ENCODE results near the gene SPATS1.

The SPATS1 gene

GRCh38 chr6:44373051-44373450, 30.6 kb downstream of the SPATS1 start:
- DNase-seq (ENCODE audit: low spot score): no peak
- in situ Hi-C loops (cut with MboI; ENCODE audit: low pct_unique_long_range_greater_than_20kb, low sequenced_read_pairs, unreplicated experiment): no loop called here
- TF ChIP-seq CTCF (IDR thresholded peaks at IDR 0.05; ENCODE audit: extremely low read depth, insufficient read depth, missing control alignments): no peak

GRCh38 chr6:44373787-44374186, 31.3 kb downstream of the SPATS1 start:
- TF ChIP-seq CTCF (IDR thresholded peaks at IDR 0.05; ENCODE audit: extremely low read depth, insufficient read depth, missing control alignments): no peak
- in situ Hi-C loops (cut with MboI; ENCODE audit: low pct_unique_long_range_greater_than_20kb, low sequenced_read_pairs, unreplicated experiment): no loop called here
- no peak for DNase-seq (ENCODE audit: low spot score)

- DNase-seq (ENCODE audit: low spot score): no peak
- in situ Hi-C loops (cut with MboI; ENCODE audit: low pct_unique_long_range_greater_than_20kb, low sequenced_read_pairs, unreplicated experiment): no loop called here
- TF ChIP-seq CTCF (IDR thresholded peaks at IDR 0.05; ENCODE audit: extremely low read depth, insufficient read depth, missing control alignments): no peak
Observed at GRCh38 chr6:44375071-44375470, 32.6 kb downstream of the SPATS1 start.

- no peak for TF ChIP-seq CTCF (IDR thresholded peaks at IDR 0.05; ENCODE audit: extremely low read depth, insufficient read depth, missing control alignments)
- in situ Hi-C loops (cut with MboI; ENCODE audit: low pct_unique_long_range_greater_than_20kb, low sequenced_read_pairs, unreplicated experiment): no loop called here
- DNase-seq (ENCODE audit: low spot score): no peak
Observed at GRCh38 chr6:44377484-44377883, 35.0 kb downstream of the SPATS1 start.

GRCh38 chr6:44377971-44378370, 35.5 kb downstream of the SPATS1 start:
- no peak for TF ChIP-seq CTCF (IDR thresholded peaks at IDR 0.05; ENCODE audit: extremely low read depth, insufficient read depth, missing control alignments)
- DNase-seq (ENCODE audit: low spot score): no peak
- in situ Hi-C loops (cut with MboI; ENCODE audit: low pct_unique_long_range_greater_than_20kb, low sequenced_read_pairs, unreplicated experiment): no loop called here

GRCh38 chr6:44381739-44382138, 39.3 kb downstream of the SPATS1 start:
- in situ Hi-C loops (cut with MboI; ENCODE audit: low pct_unique_long_range_greater_than_20kb, low sequenced_read_pairs, unreplicated experiment): no loop called here
- no peak for DNase-seq (ENCODE audit: low spot score)
- no peak for TF ChIP-seq CTCF (IDR thresholded peaks at IDR 0.05; ENCODE audit: extremely low read depth, insufficient read depth, missing control alignments)

GRCh38 chr6:44386364-44386928, 44.0 kb downstream of the SPATS1 start:
- in situ Hi-C loops (cut with MboI; ENCODE audit: low pct_unique_long_range_greater_than_20kb, low sequenced_read_pairs, unreplicated experiment): no loop called here
- no peak for DNase-seq (ENCODE audit: low spot score)
- no peak for TF ChIP-seq CTCF (IDR thresholded peaks at IDR 0.05; ENCODE audit: extremely low read depth, insufficient read depth, missing control alignments)
